C4-2B (cell line): ENCODE results near the gene LLCFC1.

Experiments used
- H3K27ac ChIP-seq: fragments of 450-650 bp; 2 replicates; pipeline ENCODE4 v1.5.1; 2017
- CTCF ChIP-seq: fragments of 450-650 bp; conservative IDR thresholded peaks from 2 replicates; pipeline ENCODE4 v1.5.1; 2017; ENCODE audit warnings: mild to moderate bottlenecking
- ZFX ChIP-seq: fragments of 450-650 bp; IDR thresholded peaks from 2 replicates; pipeline ENCODE4 v1.6.1; 2017

LLCFC1 gene

DNA sequence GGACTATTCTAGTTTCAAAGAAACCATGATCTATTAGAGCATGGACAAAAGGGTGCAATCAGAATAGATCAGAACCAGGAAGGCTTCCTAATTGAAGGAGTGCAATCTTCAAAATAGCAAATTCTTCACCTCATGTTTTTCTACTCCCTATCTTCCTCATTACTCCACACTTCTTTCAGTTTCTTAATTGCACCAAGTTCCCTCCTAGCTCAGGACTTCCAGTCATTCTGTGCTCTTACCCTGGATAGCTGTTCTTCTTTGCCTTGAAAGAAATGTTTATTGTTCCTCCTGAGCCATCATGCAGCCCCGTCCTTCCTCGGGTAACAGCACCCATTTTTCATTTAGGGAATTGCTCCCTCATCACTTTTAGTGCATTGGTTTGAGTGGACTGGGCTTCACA, 28.8 kb upstream of the LLCFC1 start:
- TF ChIP-seq CTCF = no peak
- TF ChIP-seq ZFX = no peak
- H3K27ac ChIP-seq = no peak overlapping the region

- no peak for TF ChIP-seq CTCF
- TF ChIP-seq ZFX = no peak
- no peak overlapping the region; the same call in 1 of the 2 replicates for H3K27ac ChIP-seq
Observed at GRCh38 chr7:142913051-142913450, 26.2 kb upstream of the LLCFC1 start.

- peak overlapping the region; percentile 58 for H3K27ac ChIP-seq
- TF ChIP-seq CTCF (no peak), ZFX (no peak)
Observed at GRCh38 chr7:142913566-142913965, 25.7 kb upstream of the LLCFC1 start.

- no peak for TF ChIP-seq CTCF
- no peak for TF ChIP-seq ZFX
- peak overlapping the region; percentile 58 for H3K27ac ChIP-seq
Observed at GRCh38 chr7:142914121-142914520, 25.2 kb upstream of the LLCFC1 start.

DNA sequence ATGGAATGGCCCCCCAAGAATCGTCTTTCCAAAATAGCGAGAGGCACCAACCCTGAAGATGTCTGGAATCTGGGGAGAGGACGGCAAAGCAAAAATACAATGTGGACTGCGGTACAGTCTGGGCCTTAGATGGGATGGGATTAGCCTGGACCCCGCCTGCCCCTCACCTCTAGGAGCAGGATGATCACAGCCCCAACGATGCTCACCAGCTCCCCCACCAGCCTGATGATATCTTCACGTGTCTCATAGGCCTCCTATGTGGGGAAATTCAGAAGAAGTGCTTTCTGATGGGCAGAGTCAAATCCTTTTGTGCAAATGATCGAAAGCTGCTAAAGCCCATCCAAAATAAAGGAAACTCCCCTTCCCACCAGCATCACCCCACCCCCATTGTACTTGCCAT, 24.0 kb upstream of the LLCFC1 start:
- peak overlapping the region; percentile 58; the same call in 1 of the 2 replicates for H3K27ac ChIP-seq
- TF ChIP-seq CTCF = no peak
- TF ChIP-seq ZFX = no peak

- TF ChIP-seq ZFX (no peak), CTCF (no peak)
- H3K27ac ChIP-seq = no peak overlapping the region
Observed at GRCh38 chr7:142916508-142916907, 22.8 kb upstream of the LLCFC1 start.

- no peak for TF ChIP-seq CTCF
- no peak for TF ChIP-seq ZFX
- no peak overlapping the region for H3K27ac ChIP-seq
Observed at GRCh38 chr7:142917447-142917846, 21.8 kb upstream of the LLCFC1 start.
